H1 (cell line): ENCODE results near the gene SLC5A2.

ENCODE experiments used
- ATF2 ChIP-seq: IDR thresholded peaks from 2 replicates; pipeline ENCODE4 v1.6.1; 2012; ENCODE audit warnings: low read length, inconsistent platforms
- CBX8 ChIP-seq: fragments of 300-800, 300-1000 bp; sonication (generic); IDR thresholded peaks from 2 replicates; pipeline ENCODE4 v1.7.1; 2016; ENCODE audit warnings: low read depth, low read length, borderline replicate concordance
- CEBPB ChIP-seq: IDR thresholded peaks from 2 replicates; pipeline ENCODE4 v1.6.1; 2012; ENCODE audit warnings: low read depth, low read length
- CTCF ChIP-seq, 3 experiments: IDR thresholded peaks; 1 replicate in 2 of 3; 2 replicates in 1 of 3; pipeline versions ENCODE4 v1.5.1 to v1.6.1; 2011; ENCODE audit warnings: low read length in 3 of 3, mild to moderate bottlenecking in 3 of 3, inconsistent platforms in 2 of 3, low read depth in 1 of 3, moderate library complexity in 1 of 3; ENCODE audit not compliant: insufficient read depth in 1 of 3; ENCODE audit errors: control extremely low read depth in 1 of 3
- E2F6 ChIP-seq: IDR thresholded peaks from 2 replicates; pipeline ENCODE4 v1.6.1; 2012; ENCODE audit warnings: inconsistent platforms
- EP300 ChIP-seq, 2 experiments: IDR thresholded peaks; 1 replicate in 1 of 2; 2 replicates in 1 of 2; pipeline ENCODE4 v1.6.1; 2011 to 2012; ENCODE audit warnings: low read depth in 2 of 2, low read length in 2 of 2, mild to moderate bottlenecking in 2 of 2, borderline replicate concordance in 1 of 2, inconsistent platforms in 1 of 2, moderate library complexity in 1 of 2
- GABPA ChIP-seq: IDR thresholded peaks from 2 replicates; pipeline ENCODE4 v1.6.1; 2011; ENCODE audit warnings: mild to moderate bottlenecking, low read length, moderate library complexity, borderline replicate concordance; ENCODE audit not compliant: insufficient read depth
- POLR2AphosphoS5 ChIP-seq: IDR thresholded peaks from 2 replicates; pipeline ENCODE4 v1.6.1; 2011; ENCODE audit warnings: low read depth, low read length
- POU5F1 ChIP-seq: IDR thresholded peaks from 2 replicates; pipeline ENCODE4 v1.6.1; 2011; ENCODE audit warnings: low read depth, mild to moderate bottlenecking, low read length, moderate library complexity
- RNF2 ChIP-seq: fragments of 200-900, 300-1000 bp; sonication (generic); IDR thresholded peaks from 2 replicates; pipeline ENCODE4 v1.7.1; 2016; ENCODE audit warnings: borderline replicate concordance, low read depth, mild to moderate bottlenecking, antibody characterized with exemption, low read length; ENCODE audit not compliant: poor library complexity, severe bottlenecking; ENCODE audit errors: missing control alignments
- SP1 ChIP-seq: IDR thresholded peaks from 2 replicates; pipeline ENCODE4 v1.6.1; 2011; ENCODE audit warnings: low read depth, low read length
- ZNF274 ChIP-seq: IDR thresholded peaks from 2 replicates; pipeline ENCODE4 v1.7.0; 2012; ENCODE audit warnings: low read length, borderline replicate concordance; ENCODE audit errors: extremely low read depth

- TF ChIP-seq GABPA, result no peak
- TF ChIP-seq EP300 (IDR thresholded peaks at IDR 0.05; ENCODE audit: borderline replicate concordance in 1 of 2, low read depth in 2 of 2, low read length in 2 of 2), result no peak
- TF ChIP-seq POLR2AphosphoS5, result no peak
- no peak for TF ChIP-seq CTCF (IDR thresholded peaks at IDR 0.05; ENCODE audit: control extremely low read depth in 1 of 3, insufficient read depth in 1 of 3, low read depth in 1 of 3, low read length in 3 of 3)
- TF ChIP-seq CEBPB, result no peak
- no peak for TF ChIP-seq POU5F1
- TF ChIP-seq E2F6, result no peak
- TF ChIP-seq ATF2, result no peak
- TF ChIP-seq ZNF274, result no peak
- no peak for TF ChIP-seq RNF2
- no peak for TF ChIP-seq SP1
- TF ChIP-seq CBX8, result no peak
Observed at GRCh38 chr16:31467151-31467773, 15.7 kb upstream of the SLC5A2 start.
